HG03432 (cell line): ENCODE results near the gene GCG.

Source experiments
- ATAC-seq: cut with Tn5 transposase; IDR thresholded peaks from one replicate; pipeline ENCODE4 v1.9.1; 2021; ENCODE audit warnings: mild to moderate bottlenecking, moderate library complexity; ENCODE audit not compliant: unreplicated experiment

The GCG gene

DNA sequence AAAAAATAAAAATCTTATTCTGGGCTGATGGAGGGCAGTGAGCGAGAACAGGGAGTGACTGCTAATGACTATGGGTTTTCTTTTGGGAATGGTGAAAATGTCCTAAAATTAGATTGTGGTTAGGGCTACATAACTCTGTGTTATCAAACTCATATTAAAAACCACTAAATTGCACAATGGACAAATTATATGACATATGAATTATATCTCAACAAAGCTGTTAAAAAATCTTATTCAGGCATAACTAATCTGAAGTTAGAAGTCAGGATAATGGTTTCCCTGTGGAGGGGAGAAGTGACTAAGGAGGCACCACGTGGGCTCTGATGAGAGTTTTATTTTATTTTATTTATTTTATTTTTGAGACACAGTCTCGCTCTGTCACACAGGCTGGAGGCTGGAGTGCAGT is 45.9 kb downstream of the GCG start:
- no peak for ATAC-seq

DNA sequence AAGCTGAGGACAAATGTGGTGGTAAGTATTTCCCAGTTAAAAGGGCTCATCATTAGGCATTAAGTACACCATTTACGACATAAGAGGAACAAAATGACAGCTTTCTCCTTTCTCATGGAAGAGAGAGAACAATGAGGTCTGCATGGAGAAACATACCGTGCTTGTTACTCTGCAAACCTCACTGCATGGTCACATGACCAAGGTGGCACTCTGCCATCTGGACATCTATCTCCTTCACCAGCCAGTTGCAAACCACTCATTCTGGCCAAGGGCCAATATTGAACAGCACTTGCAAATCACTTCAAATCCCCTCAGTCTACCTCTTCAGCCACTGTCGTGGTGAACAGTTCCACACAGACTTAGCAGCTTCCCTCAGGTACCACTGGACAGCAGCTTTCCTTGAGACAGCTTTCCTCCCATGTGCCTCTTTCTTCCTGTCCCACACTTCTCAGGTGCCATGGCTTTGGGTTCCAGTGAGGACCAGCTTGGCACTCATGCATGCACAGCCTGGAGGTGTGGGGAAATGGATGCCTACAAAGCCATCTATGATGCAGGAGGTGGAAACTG is 48.5 kb downstream of the GCG start:
- ATAC-seq, result no peak

DNA sequence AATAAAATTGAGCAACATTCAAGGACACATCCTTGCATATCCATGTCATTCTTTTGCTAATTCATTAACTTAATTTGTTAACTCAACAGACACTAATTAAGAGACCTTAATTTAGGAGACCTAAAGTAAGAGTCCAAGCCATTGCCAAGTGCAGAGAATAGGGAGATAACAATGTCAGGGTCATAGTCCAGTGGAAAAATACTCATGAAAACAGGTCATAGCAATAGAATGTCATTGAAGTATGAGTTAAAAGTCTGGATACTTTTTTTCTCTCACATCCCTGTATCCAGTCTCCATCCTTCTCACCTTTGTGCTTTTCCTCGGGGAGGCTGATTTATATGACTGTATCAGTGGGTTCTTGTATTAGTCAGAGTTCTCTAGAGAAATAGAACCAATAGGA is 51.5 kb downstream of the GCG start:
- ATAC-seq, result no peak

DNA sequence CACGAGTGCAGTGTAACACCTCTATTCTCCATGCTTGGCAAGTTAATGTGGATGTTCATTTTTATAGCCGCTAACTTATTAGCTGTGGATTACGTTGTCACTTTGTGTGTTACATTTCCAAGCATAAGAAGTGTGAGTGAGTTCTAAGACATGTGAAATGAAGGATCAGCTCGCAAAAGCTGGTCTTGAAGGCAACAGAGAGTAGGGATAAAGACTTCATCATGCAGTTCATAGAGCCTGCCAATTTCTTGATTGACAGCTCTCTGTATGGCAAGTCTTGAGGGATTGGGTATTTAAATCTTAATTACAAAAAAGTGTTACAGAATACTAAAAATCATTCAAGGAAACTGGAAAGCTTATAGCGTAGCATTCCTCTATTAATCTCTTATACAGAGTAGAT is 52.2 kb downstream of the GCG start:
- no peak for ATAC-seq
